HG03103 (cell line): Measurements from ENCODE around the gene TMEM184C.
A peak's percentile ranks its signal among the peaks of the same experiment; 100 is the strongest.

Experiments
- ATAC-seq: cut with Tn5 transposase; IDR thresholded peaks from one replicate; pipeline ENCODE4 v1.9.1; 2021; ENCODE audit warnings: low read depth; ENCODE audit not compliant: unreplicated experiment

The TMEM184C gene

GRCh38 chr4:147714575-147715401 lies 97.6 kb downstream of the TMEM184C start:
- no peak for ATAC-seq

GRCh38 chr4:147717878-147718277 lies 100.7 kb downstream of the TMEM184C start:
- peak; percentile 84 for ATAC-seq
